Measurements from ENCODE around the gene PRDM8. TPM values are rescaled to one million over a fixed set of nuclear protein-coding genes. Genes with fewer than 3 reads are reported as not detected.

PRDM8 gene
- polyA plus RNA-seq, 2 of the 4 experiments (the other 2 are of a cell fraction), result 0.10 to 0.14 TPM

DNA sequence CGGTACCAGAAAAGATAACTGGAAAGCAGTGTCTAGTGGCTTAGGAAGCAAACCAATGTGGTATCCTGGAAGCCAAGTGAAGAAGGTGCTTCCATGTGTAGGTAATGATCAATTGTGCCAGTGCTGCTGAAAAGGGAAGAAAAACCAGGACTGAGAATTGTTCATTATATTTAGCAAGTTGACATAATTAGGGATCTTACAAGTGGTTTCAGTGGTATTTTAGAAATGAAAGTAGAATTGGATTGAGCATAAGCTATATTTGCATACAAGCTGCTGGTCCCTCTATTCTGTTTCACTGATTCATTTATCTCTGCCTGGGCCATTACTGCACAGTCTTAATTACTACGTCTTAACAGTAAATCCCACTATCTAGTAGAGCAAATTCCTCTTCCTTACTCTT, 32.3 kb downstream of the PRDM8 start:
- POLR2A ChIA-PET, result no interaction called here

DNA sequence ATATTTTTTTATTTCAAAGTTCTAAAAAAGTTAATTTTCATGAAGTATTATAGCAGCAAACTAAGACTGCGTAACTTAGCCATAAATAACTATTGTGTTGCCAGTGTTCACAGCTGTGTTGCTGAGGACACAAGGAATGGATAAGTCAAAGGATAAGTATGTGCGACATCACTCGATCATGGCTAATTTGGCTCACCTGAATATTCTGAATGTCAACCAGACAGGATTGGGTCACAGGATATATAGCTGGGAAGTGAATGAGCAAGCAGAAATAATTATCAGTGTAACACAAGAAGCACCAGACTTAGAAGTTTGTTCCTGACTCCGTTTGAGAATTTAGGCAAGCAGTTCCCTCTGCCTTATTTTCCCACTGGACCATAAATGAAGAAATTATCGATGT, 33.9 kb downstream of the PRDM8 start:
- 59% methylated on average over 5 of the region's 5 CpGs for WGBS (ENCODE audit: missing lambda C conversion rate)
- Histone ChIP-seq H3K4me1 (peaks cover 17% of the 10 kb centered on the region), H3K27ac (no peak overlapping the region), H3K4me2 (no peak overlapping the region), H3K4me3 (no peak overlapping the region), H3K9me3 (no peaks in the 10 kb centered on the region)
- ChIA-PET POLR2A (no interaction called here), CTCF (interaction anchor here (1.5 kb wide), 1 partner anchor 11 kb away, joined by 4 read pairs; no protein-coding TSS in a partner anchor)
- no peak for ATAC-seq
- no peak for FAIRE-seq
- no peak for DNase-seq (ENCODE audit: low read depth in 1 of 2, low spot score in 1 of 2)
- TF ChIP-seq, protein P1, sequence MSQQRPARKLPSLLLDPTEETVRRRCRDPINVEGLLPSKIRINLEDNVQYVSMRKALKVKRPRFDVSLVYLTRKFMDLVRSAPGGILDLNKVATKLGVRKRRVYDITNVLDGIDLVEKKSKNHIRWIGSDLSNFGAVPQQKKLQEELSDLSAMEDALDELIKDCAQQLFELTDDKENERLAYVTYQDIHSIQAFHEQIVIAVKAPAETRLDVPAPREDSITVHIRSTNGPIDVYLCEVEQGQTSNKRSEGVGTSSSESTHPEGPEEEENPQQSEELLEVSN (IDR thresholded peaks at IDR 0.05; ENCODE audit: borderline replicate concordance, low read depth), result no peak
- TF ChIP-seq MAZ (IDR thresholded peaks at IDR 0.05; ENCODE audit: borderline replicate concordance, low read depth, low read length), result no peak
- no peak for TF ChIP-seq RNF2 (IDR thresholded peaks at IDR 0.05; ENCODE audit: borderline replicate concordance, low read depth)
- TF ChIP-seq ZSCAN20 (CRISPR knock-in tag; IDR thresholded peaks at IDR 0.05), result no peak
- no peak for TF ChIP-seq ZC3H11A (IDR thresholded peaks at IDR 0.05)
- no peak for TF ChIP-seq SMC3 (IDR thresholded peaks at IDR 0.05)
- no peak for TF ChIP-seq ZFP36 (IDR thresholded peaks at IDR 0.05; ENCODE audit: borderline replicate concordance, partially characterized antibody)
- TF ChIP-seq, protein P2, sequence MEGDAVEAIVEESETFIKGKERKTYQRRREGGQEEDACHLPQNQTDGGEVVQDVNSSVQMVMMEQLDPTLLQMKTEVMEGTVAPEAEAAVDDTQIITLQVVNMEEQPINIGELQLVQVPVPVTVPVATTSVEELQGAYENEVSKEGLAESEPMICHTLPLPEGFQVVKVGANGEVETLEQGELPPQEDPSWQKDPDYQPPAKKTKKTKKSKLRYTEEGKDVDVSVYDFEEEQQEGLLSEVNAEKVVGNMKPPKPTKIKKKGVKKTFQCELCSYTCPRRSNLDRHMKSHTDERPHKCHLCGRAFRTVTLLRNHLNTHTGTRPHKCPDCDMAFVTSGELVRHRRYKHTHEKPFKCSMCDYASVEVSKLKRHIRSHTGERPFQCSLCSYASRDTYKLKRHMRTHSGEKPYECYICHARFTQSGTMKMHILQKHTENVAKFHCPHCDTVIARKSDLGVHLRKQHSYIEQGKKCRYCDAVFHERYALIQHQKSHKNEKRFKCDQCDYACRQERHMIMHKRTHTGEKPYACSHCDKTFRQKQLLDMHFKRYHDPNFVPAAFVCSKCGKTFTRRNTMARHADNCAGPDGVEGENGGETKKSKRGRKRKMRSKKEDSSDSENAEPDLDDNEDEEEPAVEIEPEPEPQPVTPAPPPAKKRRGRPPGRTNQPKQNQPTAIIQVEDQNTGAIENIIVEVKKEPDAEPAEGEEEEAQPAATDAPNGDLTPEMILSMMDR (IDR thresholded peaks at IDR 0.05), result no peak
- TF ChIP-seq, protein P3, sequence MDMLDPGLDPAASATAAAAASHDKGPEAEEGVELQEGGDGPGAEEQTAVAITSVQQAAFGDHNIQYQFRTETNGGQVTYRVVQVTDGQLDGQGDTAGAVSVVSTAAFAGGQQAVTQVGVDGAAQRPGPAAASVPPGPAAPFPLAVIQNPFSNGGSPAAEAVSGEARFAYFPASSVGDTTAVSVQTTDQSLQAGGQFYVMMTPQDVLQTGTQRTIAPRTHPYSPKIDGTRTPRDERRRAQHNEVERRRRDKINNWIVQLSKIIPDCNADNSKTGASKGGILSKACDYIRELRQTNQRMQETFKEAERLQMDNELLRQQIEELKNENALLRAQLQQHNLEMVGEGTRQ (IDR thresholded peaks at IDR 0.05), result no peak

More for the DNA sequence above, 32.3 kb downstream of the PRDM8 start:
- CTCF ChIA-PET, result interaction anchor here (1.1 to 1.5 kb wide), 2 partner anchors 9 to 17 kb away, joined by 3 to 4 read pairs; no protein-coding TSS in a partner anchor
- Histone ChIP-seq H3K4me2 (no peak overlapping the region), H3K4me1 (peaks cover 1% of the 10 kb centered on the region), H3K4me3 (no peak overlapping the region), H3K27ac (no peak overlapping the region), H3K9me3 (no peaks in the 10 kb centered on the region)
- FAIRE-seq (no peak), DNase-seq (ENCODE audit: low read depth in 1 of 2, low spot score in 1 of 2) (no peak), ATAC-seq (no peak)
- 91% methylated on average over 2 of the region's 2 CpGs for WGBS (ENCODE audit: missing lambda C conversion rate)
- TF ChIP-seq, protein P4, sequence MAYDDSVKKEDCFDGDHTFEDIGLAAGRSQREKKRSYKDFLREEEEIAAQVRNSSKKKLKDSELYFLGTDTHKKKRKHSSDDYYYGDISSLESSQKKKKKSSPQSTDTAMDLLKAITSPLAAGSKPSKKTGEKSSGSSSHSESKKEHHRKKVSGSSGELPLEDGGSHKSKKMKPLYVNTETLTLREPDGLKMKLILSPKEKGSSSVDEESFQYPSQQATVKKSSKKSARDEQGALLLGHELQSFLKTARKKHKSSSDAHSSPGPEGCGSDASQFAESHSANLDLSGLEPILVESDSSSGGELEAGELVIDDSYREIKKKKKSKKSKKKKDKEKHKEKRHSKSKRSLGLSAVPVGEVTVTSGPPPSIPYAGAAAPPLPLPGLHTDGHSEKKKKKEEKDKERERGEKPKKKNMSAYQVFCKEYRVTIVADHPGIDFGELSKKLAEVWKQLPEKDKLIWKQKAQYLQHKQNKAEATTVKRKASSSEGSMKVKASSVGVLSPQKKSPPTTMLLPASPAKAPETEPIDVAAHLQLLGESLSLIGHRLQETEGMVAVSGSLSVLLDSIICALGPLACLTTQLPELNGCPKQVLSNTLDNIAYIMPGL (CRISPR knock-in tag; IDR thresholded peaks at IDR 0.05; ENCODE audit: borderline replicate concordance), result no peak

DNA sequence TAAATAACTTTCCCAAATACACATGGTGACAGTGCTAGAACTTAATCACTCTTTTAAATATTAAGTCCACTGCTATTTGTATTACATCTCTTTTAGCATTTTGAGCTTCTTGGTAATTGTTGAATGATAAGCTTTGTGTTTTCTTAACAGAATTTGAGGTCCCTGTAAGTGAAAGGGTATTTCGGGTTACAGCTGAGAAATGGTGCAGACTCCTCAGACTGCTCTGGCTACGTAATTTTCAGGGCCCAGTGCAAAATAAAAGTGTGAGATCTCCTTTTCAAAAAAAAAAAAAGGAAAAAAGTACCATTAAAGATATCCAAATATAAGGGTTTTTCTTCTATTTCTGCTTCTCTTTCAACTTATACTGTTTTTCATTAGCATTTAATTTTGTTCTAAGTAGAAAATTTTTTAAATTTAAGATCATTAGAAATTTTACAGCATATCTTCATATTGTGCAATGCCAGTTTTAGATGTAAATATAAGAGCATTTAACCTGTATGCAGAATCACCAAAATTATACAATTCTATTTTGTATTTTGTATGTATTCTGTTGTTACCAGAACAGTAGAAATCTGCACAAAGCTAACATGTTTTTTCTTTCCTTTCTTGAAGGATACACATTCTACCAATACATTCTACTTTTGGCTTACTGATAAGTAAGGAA, 35.5 kb downstream of the PRDM8 start:
- H3K4me1 ChIP-seq, result peaks cover 25% of the 10 kb centered on the region
- H3K4me3 ChIP-seq, result no peak overlapping the region
- ChIA-PET CTCF (interaction anchor here (1.5 kb wide), 1 partner anchor 1281 kb away, joined by 5 read pairs; no protein-coding TSS in a partner anchor), POLR2A (no interaction called here)
- FAIRE-seq (no peak), ATAC-seq (no peak), DNase-seq (ENCODE audit: low read depth in 1 of 2, low spot score in 1 of 2) (no peak)
- no peak overlapping the region for H3K27ac ChIP-seq
- H3K9me3 ChIP-seq, result no peaks in the 10 kb centered on the region
- TF ChIP-seq NPAS2 (CRISPR knock-in tag; IDR thresholded peaks at IDR 0.05; ENCODE audit: borderline replicate concordance), result no peak
- TF ChIP-seq, protein P5, sequence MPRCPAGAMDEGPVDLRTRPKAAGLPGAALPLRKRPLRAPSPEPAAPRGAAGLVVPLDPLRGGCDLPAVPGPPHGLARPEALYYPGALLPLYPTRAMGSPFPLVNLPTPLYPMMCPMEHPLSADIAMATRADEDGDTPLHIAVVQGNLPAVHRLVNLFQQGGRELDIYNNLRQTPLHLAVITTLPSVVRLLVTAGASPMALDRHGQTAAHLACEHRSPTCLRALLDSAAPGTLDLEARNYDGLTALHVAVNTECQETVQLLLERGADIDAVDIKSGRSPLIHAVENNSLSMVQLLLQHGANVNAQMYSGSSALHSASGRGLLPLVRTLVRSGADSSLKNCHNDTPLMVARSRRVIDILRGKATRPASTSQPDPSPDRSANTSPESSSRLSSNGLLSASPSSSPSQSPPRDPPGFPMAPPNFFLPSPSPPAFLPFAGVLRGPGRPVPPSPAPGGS (IDR thresholded peaks at IDR 0.05), result no peak
- TF ChIP-seq RCOR1 (IDR thresholded peaks at IDR 0.05; ENCODE audit: low read depth, low read length), result no peak
- TF ChIP-seq, protein P3 (IDR thresholded peaks at IDR 0.05), result no peak
- TF ChIP-seq, protein P6, sequence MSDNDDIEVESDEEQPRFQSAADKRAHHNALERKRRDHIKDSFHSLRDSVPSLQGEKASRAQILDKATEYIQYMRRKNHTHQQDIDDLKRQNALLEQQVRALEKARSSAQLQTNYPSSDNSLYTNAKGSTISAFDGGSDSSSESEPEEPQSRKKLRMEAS (IDR thresholded peaks at IDR 0.05), result no peak
- TF ChIP-seq ZC3H11A (IDR thresholded peaks at IDR 0.05), result no peak
- TF ChIP-seq EP300 (IDR thresholded peaks at IDR 0.05), result no peak
- TF ChIP-seq GATA3 (IDR thresholded peaks at IDR 0.05; ENCODE audit: borderline replicate concordance), result no peak
- TF ChIP-seq HOXB13 (CRISPR knock-in tag; IDR thresholded peaks at IDR 0.05; ENCODE audit: low read depth), result no peak
- no peak for TF ChIP-seq HEYL (CRISPR knock-in tag; IDR thresholded peaks at IDR 0.05)
- no peak for TF ChIP-seq PHF8 (IDR thresholded peaks at IDR 0.05; ENCODE audit: borderline replicate concordance, low read depth)
- no peak for TF ChIP-seq RFX5 (IDR thresholded peaks at IDR 0.05)
- TF ChIP-seq SREBF2 (IDR thresholded peaks at IDR 0.05), result no peak
- no peak overlapping the region for H3K4me2 ChIP-seq
- WGBS (ENCODE audit: missing lambda C conversion rate), result 71% methylated on average over 2 of the region's 2 CpGs
